Measurements from ENCODE around the gene KCTD16. TPM values are rescaled to one million over a fixed set of nuclear protein-coding genes. Genes with fewer than 3 reads are reported as not detected.

KCTD16 gene
- polyA plus RNA-seq, 3 donors = 0.01 to 0.38 (median 0.22) TPM

DNA sequence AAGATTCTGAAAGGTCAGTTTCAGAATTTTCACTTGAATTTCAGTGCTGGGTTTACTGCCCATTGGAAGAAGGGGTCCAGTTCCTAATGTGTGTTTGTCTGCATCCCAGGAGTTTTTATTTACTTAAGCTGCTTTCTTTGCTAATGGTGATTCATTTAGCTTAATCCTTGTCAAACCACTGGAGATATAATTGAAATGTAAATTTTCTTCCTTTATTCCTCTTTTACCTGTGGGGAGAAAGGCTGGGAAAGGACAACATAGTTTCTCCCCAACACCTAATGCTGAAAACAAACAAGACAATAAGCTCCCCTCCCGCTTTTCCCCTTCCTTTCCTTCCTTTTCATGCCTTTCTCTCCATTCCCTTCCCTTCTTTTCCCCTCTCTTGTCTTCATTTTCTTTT, 185.8 kb downstream of the KCTD16 start:
- no peak overlapping the region for H3K27ac ChIP-seq (ENCODE audit: low read depth, low read length)
- 89 to 100% (median 90%) methylated on average over 1 of the region's 1 CpG for WGBS, 3 donors

- 83 to 95% (median 87%) methylated on average over 2 of the region's 2 CpGs for WGBS, 3 donors
- H3K27ac ChIP-seq (ENCODE audit: low read depth, low read length) = no peak overlapping the region
Measured at GRCh38 chr5:144361406-144361805, 190.7 kb downstream of the KCTD16 start.

GRCh38 chr5:144365885-144366284, 195.2 kb downstream of the KCTD16 start:
- H3K27ac ChIP-seq (ENCODE audit: low read depth, low read length) = no peak overlapping the region

DNA sequence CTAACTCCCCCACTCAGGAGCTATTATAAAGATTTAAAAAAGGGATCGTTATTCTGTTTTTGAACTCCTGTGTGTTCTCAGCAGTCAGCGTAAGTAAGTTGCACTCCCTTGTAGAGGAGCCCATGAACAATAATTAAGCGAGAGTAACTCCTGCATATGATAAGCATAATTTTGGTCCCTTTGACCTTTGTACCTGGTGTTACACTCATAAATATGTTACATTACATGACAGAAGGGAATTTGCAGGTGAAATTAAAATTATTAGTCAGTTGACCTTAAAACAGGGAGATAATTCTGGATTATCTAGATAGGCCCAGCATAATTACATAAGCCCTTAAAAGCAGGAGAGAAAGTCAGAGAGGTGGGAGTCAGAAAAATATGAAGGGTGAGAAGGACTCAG, 197.3 kb downstream of the KCTD16 start:
- no peak overlapping the region for H3K27ac ChIP-seq (ENCODE audit: low read depth, low read length)
- WGBS, 3 donors = 53 to 95% (median 78%) methylated on average over 3 of the region's 3 CpGs

GRCh38 chr5:144368556-144368955, 197.9 kb downstream of the KCTD16 start:
- no peak overlapping the region for H3K27ac ChIP-seq (ENCODE audit: low read depth, low read length)
- 23 to 57% (median 55%) methylated on average over 4 of the region's 4 CpGs for WGBS, 3 donors

DNA sequence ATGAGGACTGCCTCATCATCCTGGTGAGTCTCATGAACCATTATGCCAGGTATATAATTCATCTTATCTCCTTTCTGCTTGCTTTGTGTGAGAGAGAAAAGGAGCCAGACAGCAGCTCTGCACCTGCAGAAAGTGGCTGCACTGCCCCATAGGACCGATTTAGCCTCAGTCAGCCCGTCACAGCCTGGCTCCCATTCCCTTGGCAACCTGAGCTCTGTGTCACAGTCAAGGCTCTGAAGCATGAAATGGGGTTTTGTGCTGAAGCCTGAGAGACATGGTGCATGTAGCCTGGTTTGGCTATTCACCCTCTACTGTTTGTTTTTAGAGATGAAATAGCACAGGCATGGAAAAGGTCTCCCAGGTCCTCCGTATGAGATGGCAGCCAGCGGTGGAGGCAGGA, 198.3 kb downstream of the KCTD16 start:
- WGBS, 3 donors = 41 to 86% (median 77%) methylated on average over 4 of the region's 4 CpGs
- H3K27ac ChIP-seq (ENCODE audit: low read depth, low read length) = no peak overlapping the region

DNA sequence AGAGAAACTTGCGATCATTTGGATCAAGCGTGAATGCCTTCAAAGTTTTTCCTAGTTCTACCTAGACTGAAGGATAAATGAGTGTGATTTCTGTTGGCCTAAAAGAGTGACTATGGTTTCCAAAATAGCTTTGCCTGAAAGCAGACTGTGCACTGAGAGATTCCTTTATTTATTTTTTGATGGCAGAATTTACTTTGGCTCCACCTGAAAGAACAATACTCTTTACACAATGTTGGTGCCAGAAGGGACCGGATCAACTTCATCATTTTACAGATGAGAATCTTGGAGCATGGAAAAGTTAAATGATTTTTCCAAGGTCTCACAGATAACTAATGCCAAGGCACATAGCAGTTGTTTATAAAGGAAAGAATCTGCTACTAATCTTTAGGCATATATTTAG, 199.6 kb downstream of the KCTD16 start:
- no peak overlapping the region for H3K27ac ChIP-seq (ENCODE audit: low read depth, low read length)
- 24 to 86% (median 72%) methylated on average over 3 of the region's 3 CpGs for WGBS, 3 donors

DNA sequence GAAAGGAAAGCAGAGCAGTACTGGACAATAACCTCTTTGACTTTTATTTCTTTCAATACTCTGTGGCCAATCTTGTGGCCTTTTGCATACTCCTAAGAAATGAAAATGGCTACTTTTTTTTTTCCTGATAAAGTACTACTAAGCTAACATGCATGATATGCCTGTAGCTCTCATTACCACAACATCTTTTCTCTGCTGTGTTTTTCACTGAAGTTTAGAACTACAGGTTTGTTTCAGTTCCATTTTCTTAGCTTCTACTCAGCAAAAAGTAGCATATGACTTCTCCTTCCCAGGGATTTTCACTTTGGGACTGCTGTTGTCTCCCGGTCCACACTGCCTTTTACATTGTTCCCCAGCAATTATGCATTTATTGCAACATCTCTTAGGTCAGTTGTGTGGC, 204.0 kb downstream of the KCTD16 start:
- H3K27ac ChIP-seq (ENCODE audit: low read depth, low read length) = no peak overlapping the region
- WGBS, 3 donors = 81 to 94% (median 94%) methylated on average over 1 of the region's 1 CpG

- H3K27ac ChIP-seq (ENCODE audit: low read depth, low read length) = no peak overlapping the region
Measured at GRCh38 chr5:144377207-144377606, 206.5 kb downstream of the KCTD16 start.

- 88 to 93% (median 93%) methylated on average over 5 of the region's 5 CpGs for WGBS, 3 donors
- H3K27ac ChIP-seq (ENCODE audit: low read depth, low read length) = no peak overlapping the region
Measured at GRCh38 chr5:144378681-144379080, 208.0 kb downstream of the KCTD16 start.

GRCh38 chr5:144385597-144385996, 214.9 kb downstream of the KCTD16 start:
- WGBS, 3 donors = 31 to 58% (median 56%) methylated on average over 1 of the region's 1 CpG
- no peak overlapping the region for H3K27ac ChIP-seq (ENCODE audit: low read depth, low read length)

DNA sequence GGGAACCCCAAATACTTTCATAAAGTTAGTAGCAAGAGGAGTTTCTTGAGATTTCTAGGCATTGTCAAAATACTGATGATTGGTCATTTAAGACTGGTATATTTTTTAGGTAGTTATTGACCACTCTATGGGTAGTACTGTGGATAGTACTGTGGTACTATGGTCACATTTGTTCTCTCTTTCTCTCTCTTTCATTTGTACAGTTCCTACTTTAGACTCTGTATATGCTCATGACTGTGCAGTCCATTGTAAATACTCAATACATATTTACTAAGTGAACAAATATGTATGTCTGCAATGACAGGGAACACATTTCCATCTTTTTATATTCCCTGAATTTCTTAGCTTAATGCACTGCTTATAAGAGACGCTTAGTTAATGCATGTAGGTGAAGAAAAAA, 215.6 kb downstream of the KCTD16 start:
- 45 to 100% (median 92%) methylated on average over 1 of the region's 1 CpG for WGBS, 3 donors
- no peak overlapping the region for H3K27ac ChIP-seq (ENCODE audit: low read depth, low read length)

DNA sequence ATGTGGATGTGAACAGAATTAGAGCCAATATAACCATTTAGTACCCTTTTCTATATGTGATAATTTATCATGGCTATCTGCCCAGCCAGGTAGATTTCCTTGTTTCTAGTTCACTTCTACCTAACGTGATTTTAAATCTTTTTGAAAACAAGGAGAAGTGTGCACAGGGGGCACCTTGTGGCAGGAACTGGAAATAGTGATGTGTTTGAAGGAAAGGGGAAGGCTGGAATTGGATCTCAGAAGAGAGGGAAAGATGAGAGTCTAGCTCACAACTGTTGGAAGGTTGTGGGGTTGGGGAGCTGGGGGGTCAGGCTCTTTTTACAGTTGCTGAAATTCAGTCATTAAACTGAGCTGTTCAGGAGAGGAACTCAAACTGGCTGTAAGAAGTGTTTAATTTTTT, 219.5 kb downstream of the KCTD16 start:
- WGBS, 3 donors = 11 to 17% (median 13%) methylated on average over 1 of the region's 1 CpG
- H3K27ac ChIP-seq (ENCODE audit: low read depth, low read length) = no peak overlapping the region

GRCh38 chr5:144391044-144391443, 220.4 kb downstream of the KCTD16 start:
- 32 to 87% (median 83%) methylated on average over 2 of the region's 2 CpGs for WGBS, 3 donors
- no peak overlapping the region for H3K27ac ChIP-seq (ENCODE audit: low read depth, low read length)

GRCh38 chr5:144393641-144394435, 223.2 kb downstream of the KCTD16 start:
- 30 to 88% (median 86%) methylated on average over 4 of the region's 4 CpGs for WGBS, 3 donors
- no peak overlapping the region for H3K27ac ChIP-seq (ENCODE audit: low read depth, low read length)

GRCh38 chr5:144395704-144396103, 225.0 kb downstream of the KCTD16 start:
- WGBS, 3 donors = 35 to 44% (median 36%) methylated on average over 1 of the region's 1 CpG
- H3K27ac ChIP-seq (ENCODE audit: low read depth, low read length) = no peak overlapping the region

GRCh38 chr5:144403058-144403457, 232.4 kb downstream of the KCTD16 start:
- no peak overlapping the region for H3K27ac ChIP-seq (ENCODE audit: low read depth, low read length)
- 63 to 93% (median 89%) methylated on average over 2 of the region's 2 CpGs for WGBS, 3 donors

DNA sequence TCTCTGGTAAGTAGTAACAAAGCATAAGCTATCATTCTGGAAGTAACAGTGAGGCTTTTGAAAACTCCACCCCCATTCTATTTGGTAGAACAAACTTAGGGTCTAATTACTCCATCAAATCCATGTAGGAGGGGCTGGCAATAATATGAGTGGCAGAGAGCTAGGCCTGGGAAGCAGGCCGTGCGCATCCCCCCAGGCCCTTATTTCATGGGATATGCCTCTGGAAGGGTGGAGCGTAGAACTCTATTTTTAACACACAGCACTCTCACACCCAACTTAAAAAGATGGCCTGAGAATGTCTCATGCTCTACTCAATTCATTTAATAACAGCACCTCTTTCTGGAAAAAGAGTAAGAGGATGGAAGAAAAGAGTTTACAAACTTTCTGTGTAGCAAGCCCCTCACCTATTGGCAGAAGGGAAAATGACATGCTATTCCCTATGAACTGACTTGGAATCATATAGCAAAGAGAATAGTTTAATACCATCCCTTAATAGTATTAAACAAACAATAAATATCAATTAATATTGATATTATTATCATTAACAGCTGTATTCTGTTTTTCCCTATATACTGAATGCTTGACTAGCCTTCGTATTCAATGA, 233.2 kb downstream of the KCTD16 start:
- 85 to 95% (median 94%) methylated on average over 4 of the region's 4 CpGs for WGBS, 3 donors

GRCh38 chr5:144404672-144405071, 234.0 kb downstream of the KCTD16 start:
- WGBS, 3 donors = 50 to 87% (median 86%) methylated on average over 1 of the region's 1 CpG

More for the DNA sequence above, 233.2 kb downstream of the KCTD16 start:
- no peak overlapping the region for H3K27ac ChIP-seq (ENCODE audit: low read depth, low read length)

DNA sequence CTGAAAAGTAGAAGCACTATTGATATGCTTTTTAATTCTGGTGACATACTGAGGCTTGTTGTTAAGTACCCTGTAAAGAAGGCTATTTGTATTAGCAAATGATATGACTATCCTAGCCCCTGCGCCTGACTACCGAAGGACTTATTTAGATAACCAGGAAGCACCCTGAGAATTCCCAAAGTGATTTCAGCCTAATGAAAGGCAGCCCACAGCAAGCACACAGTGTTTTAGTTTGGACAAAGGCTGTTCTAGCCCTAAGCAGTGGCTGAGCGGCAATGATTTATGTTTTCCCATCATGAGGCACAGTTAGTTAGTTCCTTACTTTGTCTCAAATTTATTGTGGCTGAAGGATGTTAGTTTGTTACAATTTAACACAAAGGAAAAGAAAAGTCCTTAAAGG, 235.3 kb downstream of the KCTD16 start:
- no peak overlapping the region for H3K27ac ChIP-seq (ENCODE audit: low read depth, low read length)
- 45 to 65% (median 62%) methylated on average over 3 of the region's 3 CpGs for WGBS, 3 donors

More at GRCh38 chr5:144404672-144405071, 234.0 kb downstream of the KCTD16 start:
- no peak overlapping the region for H3K27ac ChIP-seq (ENCODE audit: low read depth, low read length)
